GM12892 (cell line): ENCODE results near the gene AURKAIP1.

ENCODE experiments used
- POLR2A ChIP-seq: IDR thresholded peaks from 2 replicates; pipeline ENCODE4 v1.6.1; 2011; ENCODE audit warnings: low read depth, low read length, control low read depth
- POLR2AphosphoS5 ChIP-seq: IDR thresholded peaks from 2 replicates; pipeline ENCODE4 v1.6.1; 2011; ENCODE audit warnings: low read depth, low read length, control low read depth
- TAF1 ChIP-seq: IDR thresholded peaks from 2 replicates; pipeline ENCODE4 v1.6.1; 2011; ENCODE audit warnings: low read depth, mild to moderate bottlenecking, control low read depth, low read length, borderline replicate concordance

GRCh38 chr1:1337793-1338147 lies 37.2 kb downstream of the AURKAIP1 start:
- TF ChIP-seq POLR2A (no peak), POLR2AphosphoS5 (no peak), TAF1 (no peak)
